ENCODE measurements around the gene CYP46A1. TPM values are rescaled to one million over a fixed set of nuclear protein-coding genes. Genes with fewer than 3 reads are reported as not detected.

The CYP46A1 gene
- total RNA-seq, 1 experiment from 2014 or later: not detected

- no peak for DNase-seq (ENCODE audit: low read depth, low spot score)
- in situ Hi-C loops (cut with HindIII; ENCODE audit: low pct_unique_long_range_greater_than_20kb, low sequenced_read_pairs): no loop called here
Observed at GRCh38 chr14:99774556-99775307, 90.6 kb downstream of the CYP46A1 start.

GRCh38 chr14:99775351-99775750 is 91.3 kb downstream of the CYP46A1 start:
- no peak for DNase-seq (ENCODE audit: low read depth, low spot score)

More at GRCh38 chr14:99775351-99775750, 91.3 kb downstream of the CYP46A1 start:
- in situ Hi-C loops (cut with HindIII; ENCODE audit: low pct_unique_long_range_greater_than_20kb, low sequenced_read_pairs): no loop called here

Other genes with a start within 250 kb of the CYP46A1 start
- gene SETD3, start 203.4 kb upstream of the CYP46A1 start, total RNA-seq (2014; rRNA removed; shearing (Covaris generic)): 47.8 and 48.4 TPM in 2 replicates
- gene CCNK, start 202.9 kb upstream of the CYP46A1 start, total RNA-seq (2014; rRNA removed; shearing (Covaris generic)): 21.7 and 22.0 TPM in 2 replicates
- gene CCDC85C, start 80.1 kb upstream of the CYP46A1 start, total RNA-seq (2014; rRNA removed; shearing (Covaris generic)): 10.8 and 11.2 TPM in 2 replicates
- gene HHIPL1, start 39.2 kb upstream of the CYP46A1 start, total RNA-seq (2014; rRNA removed; shearing (Covaris generic)): 0.03 and 0.16 TPM in 2 replicates
- 11.1 and 12.1 TPM in 2 replicates for gene EML1, start 109.1 kb downstream of the CYP46A1 start, total RNA-seq (2014; rRNA removed; shearing (Covaris generic))

Measured in SK-MEL-5 (cell line).